ENCODE results near the gene KMT2D. TPM values are rescaled to one million over a fixed set of nuclear protein-coding genes. Genes with fewer than 3 reads are reported as not detected.

Gene KMT2D
- total RNA-seq, 1 donor: 24.6 TPM

DNA sequence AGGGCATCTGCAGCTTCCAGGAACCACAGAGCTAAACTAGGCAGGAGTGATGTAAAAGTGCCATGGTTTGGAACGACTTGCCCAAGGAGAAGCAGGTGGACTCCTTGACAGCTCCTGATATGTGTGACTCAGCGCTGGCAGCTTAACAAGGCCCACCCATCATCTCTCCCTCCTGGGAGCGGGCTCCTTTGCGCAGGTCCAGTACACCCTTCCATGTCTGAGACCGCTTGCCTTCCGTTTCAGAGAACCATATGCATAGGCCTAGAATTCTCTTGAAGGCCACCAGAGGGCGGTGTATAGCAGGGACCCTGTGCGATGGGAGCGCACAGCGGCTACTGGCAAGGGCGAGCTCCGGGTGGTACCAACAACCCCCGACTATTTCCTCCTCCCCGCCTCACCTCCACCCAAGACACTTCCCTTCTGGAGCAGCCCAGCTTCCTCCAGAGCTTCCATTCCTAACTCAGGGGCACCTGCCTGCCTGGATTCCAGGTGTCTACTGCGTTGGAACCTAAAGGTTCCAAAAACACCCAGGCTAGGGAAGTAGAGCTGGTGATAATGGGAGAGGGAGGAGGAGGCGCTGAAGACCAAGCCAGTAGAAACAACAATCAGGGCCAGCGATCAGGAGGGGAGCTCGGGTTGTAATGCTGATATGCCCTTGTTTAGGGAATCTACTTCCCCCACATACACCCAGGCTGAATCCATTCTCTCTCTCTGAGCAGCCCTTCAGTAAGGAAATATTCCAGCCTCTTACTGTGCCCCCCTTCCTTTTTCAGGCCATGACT lies 27.7 kb upstream of the KMT2D start:
- Histone ChIP-seq H2AFZ (ENCODE audit: low read length) (peak overlapping the region; percentile 78), H3K79me2 (ENCODE audit: insufficient read depth, low read length) (no peaks in the 10 kb centered on the region), H3K36me3 (ENCODE audit: insufficient read depth, low read length) (no peaks in the 10 kb centered on the region), H3K4me2 (ENCODE audit: insufficient read depth, low read length) (peak overlapping the region; percentile 68), H3K9me3 (ENCODE audit: low read depth, low read length) (no peaks in the 10 kb centered on the region), H3K27ac (ENCODE audit: low read depth, low read length) (no peak overlapping the region), H3K27me3 (ENCODE audit: insufficient read depth, low read length) (peaks cover 33% of the 10 kb centered on the region), H4K20me1 (ENCODE audit: insufficient read depth, low read length) (no peaks in the 10 kb centered on the region), H3K4me3 (ENCODE audit: insufficient read depth, low read length) (peak overlapping the region; percentile 54), H3K4me1 (ENCODE audit: insufficient read depth, low read length) (peaks cover 11% of the 10 kb centered on the region)
- peak; percentile 99 for DNase-seq (ENCODE audit: insufficient read length, low spot score, missing footprints)
- TF ChIP-seq, protein P1, sequence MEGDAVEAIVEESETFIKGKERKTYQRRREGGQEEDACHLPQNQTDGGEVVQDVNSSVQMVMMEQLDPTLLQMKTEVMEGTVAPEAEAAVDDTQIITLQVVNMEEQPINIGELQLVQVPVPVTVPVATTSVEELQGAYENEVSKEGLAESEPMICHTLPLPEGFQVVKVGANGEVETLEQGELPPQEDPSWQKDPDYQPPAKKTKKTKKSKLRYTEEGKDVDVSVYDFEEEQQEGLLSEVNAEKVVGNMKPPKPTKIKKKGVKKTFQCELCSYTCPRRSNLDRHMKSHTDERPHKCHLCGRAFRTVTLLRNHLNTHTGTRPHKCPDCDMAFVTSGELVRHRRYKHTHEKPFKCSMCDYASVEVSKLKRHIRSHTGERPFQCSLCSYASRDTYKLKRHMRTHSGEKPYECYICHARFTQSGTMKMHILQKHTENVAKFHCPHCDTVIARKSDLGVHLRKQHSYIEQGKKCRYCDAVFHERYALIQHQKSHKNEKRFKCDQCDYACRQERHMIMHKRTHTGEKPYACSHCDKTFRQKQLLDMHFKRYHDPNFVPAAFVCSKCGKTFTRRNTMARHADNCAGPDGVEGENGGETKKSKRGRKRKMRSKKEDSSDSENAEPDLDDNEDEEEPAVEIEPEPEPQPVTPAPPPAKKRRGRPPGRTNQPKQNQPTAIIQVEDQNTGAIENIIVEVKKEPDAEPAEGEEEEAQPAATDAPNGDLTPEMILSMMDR (IDR thresholded peaks at IDR 0.05; ENCODE audit: extremely low read depth, low read depth, low read length): peak; percentile 92

DNA sequence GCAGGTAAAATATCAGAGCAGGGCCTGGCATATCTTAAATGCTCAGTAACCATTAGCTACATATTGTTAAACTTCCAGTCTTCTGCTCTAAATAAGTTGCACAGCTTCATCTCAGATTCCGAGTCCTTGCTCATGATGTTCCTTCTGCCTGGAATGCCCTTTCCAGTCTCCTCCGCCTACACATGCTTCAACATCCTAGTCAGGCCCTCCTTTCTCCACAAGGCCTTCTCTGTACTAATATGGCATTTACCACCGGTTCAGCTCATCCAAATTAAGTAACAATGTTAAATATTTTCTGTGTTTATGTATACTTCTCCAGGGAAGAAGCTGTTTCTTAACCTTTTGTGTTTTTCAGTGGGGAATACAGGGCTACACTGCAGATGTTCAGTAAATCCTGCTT lies 25.5 kb upstream of the KMT2D start:
- TF ChIP-seq, protein P1 (IDR thresholded peaks at IDR 0.05; ENCODE audit: extremely low read depth, low read depth, low read length): no peak
- no peak overlapping the region for H3K4me2 ChIP-seq (ENCODE audit: insufficient read depth, low read length)
- H2AFZ ChIP-seq (ENCODE audit: low read length): peak overlapping the region; percentile 3
- H3K4me1 ChIP-seq (ENCODE audit: insufficient read depth, low read length): peaks cover 5% of the 10 kb centered on the region
- H3K27me3 ChIP-seq (ENCODE audit: insufficient read depth, low read length): peaks cover 21% of the 10 kb centered on the region
- H3K36me3 ChIP-seq (ENCODE audit: insufficient read depth, low read length): no peaks in the 10 kb centered on the region
- no peaks in the 10 kb centered on the region for H4K20me1 ChIP-seq (ENCODE audit: insufficient read depth, low read length)
- peak; percentile 50 for DNase-seq (ENCODE audit: insufficient read length, low spot score, missing footprints)
- H3K79me2 ChIP-seq (ENCODE audit: insufficient read depth, low read length): no peaks in the 10 kb centered on the region
- H3K27ac ChIP-seq (ENCODE audit: low read depth, low read length): no peak overlapping the region
- H3K4me3 ChIP-seq (ENCODE audit: insufficient read depth, low read length): no peak overlapping the region
- H3K9me3 ChIP-seq (ENCODE audit: low read depth, low read length): no peaks in the 10 kb centered on the region

GRCh38 chr12:49084438-49084837 lies 23.8 kb upstream of the KMT2D start:
- Histone ChIP-seq H3K9me3 (ENCODE audit: low read depth, low read length) (no peaks in the 10 kb centered on the region), H2AFZ (ENCODE audit: low read length) (no peak overlapping the region), H3K27ac (ENCODE audit: low read depth, low read length) (no peak overlapping the region), H3K4me2 (ENCODE audit: insufficient read depth, low read length) (no peak overlapping the region), H3K79me2 (ENCODE audit: insufficient read depth, low read length) (no peaks in the 10 kb centered on the region), H3K4me3 (ENCODE audit: insufficient read depth, low read length) (no peak overlapping the region), H4K20me1 (ENCODE audit: insufficient read depth, low read length) (no peaks in the 10 kb centered on the region), H3K36me3 (ENCODE audit: insufficient read depth, low read length) (no peaks in the 10 kb centered on the region), H3K4me1 (ENCODE audit: insufficient read depth, low read length) (no peaks in the 10 kb centered on the region), H3K27me3 (ENCODE audit: insufficient read depth, low read length) (peaks cover 10% of the 10 kb centered on the region)
- TF ChIP-seq, protein P1 (IDR thresholded peaks at IDR 0.05; ENCODE audit: extremely low read depth, low read depth, low read length): no peak
- DNase-seq (ENCODE audit: insufficient read length, low spot score, missing footprints): no peak

DNA sequence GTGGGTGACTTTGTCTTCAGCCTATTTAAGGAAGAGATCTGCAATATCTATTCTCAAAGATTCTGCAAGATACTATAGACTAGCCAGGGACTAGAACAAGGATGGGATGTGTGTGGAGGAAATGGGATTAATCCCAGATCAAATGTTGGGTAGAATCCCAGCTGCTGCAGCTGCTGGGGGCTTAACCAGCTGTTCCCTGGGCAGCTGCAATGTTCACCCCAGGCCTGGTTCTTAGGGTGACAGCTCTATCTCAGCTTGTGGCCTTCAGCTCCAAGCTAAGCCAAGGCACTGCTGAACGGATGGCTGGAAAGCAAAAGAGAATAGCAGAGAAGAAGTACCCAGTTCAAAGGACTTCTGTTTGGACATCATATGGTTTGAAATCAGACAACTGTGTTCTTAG lies 19.2 kb upstream of the KMT2D start:
- Histone ChIP-seq H3K27me3 (ENCODE audit: insufficient read depth, low read length) (no peaks in the 10 kb centered on the region), H3K79me2 (ENCODE audit: insufficient read depth, low read length) (no peaks in the 10 kb centered on the region), H2AFZ (ENCODE audit: low read length) (no peak overlapping the region), H4K20me1 (ENCODE audit: insufficient read depth, low read length) (no peaks in the 10 kb centered on the region), H3K9me3 (ENCODE audit: low read depth, low read length) (no peaks in the 10 kb centered on the region), H3K4me2 (ENCODE audit: insufficient read depth, low read length) (no peak overlapping the region), H3K4me3 (ENCODE audit: insufficient read depth, low read length) (no peak overlapping the region), H3K27ac (ENCODE audit: low read depth, low read length) (no peak overlapping the region), H3K4me1 (ENCODE audit: insufficient read depth, low read length) (no peaks in the 10 kb centered on the region), H3K36me3 (ENCODE audit: insufficient read depth, low read length) (no peaks in the 10 kb centered on the region)
- DNase-seq (ENCODE audit: insufficient read length, low spot score, missing footprints): no peak
- TF ChIP-seq, protein P1 (IDR thresholded peaks at IDR 0.05; ENCODE audit: extremely low read depth, low read depth, low read length): no peak
